CD4-positive, alpha-beta T cell treated with Interleukin-4 for 4 hours (primary cell): ENCODE data around the gene PPWD1.
A peak's percentile ranks its signal among the peaks of the same experiment; 100 is the strongest.
"Not testable (repeated sequence)": the region's sequence is repeated elsewhere in the genome, so short reads cannot be mapped to it uniquely, and the experiment has no call there.

Experiments
- DNase-seq: peaks from one replicate; pipeline ENCODE4 v3.0.0-alpha.2; 2020

Gene PPWD1

DNA sequence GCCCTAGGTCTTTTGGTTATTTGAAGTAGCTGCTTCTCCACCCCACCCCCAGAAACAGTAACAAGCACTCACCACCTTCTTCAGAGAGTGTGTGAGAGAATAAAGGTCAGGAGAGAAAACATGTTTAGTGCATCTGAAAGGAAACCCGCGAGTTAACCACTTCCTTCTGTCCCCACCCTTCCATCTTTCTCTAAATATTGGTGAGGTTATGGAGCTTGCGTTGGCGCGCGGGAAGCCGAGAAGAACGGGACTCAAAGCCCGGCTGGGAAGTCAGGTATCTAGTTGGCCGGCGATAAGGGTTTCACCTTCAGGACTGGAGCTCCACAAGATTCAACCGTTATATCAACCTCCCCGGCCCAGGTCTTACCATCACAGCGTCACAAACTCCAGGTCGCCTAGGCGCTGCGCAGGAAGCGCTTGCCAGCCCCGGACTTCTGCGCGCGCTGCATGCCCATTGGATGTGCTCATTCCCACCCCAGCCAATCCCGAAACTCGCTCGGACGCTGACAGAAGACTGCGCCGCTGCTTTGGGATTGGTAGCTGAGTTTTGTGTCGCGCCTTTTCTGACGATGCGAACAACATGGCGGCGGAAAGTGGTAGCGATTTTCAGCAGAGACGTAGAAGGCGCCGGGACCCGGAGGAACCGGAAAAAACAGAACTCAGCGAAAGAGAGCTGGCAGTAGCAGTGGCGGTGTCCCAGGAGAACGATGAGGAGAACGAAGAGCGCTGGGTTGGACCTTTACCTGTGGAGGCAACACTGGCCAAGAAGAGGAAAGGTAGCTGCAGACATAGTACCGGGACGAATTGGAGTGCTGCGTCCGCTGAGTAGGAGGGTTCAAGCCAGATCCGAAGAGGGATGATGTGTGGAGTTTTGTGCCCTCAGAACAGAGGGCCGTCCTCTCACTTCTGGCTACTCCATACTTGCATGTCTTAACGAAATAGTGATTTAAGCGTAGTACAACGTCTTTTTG lies at the start of gene PPWD1, which contains the start of gene CENPK:
PPWD1 (plus strand) TSS at position 566 of the 971 bp plus-strand sequence; CDS start at position 581, 15 bp downstream.
CENPK (minus strand) TSS at position 438 of the 971 bp plus-strand sequence. CDS start 8,261 bp downstream, outside the sequence.
- DNase-seq, result peak; percentile 95

DNA sequence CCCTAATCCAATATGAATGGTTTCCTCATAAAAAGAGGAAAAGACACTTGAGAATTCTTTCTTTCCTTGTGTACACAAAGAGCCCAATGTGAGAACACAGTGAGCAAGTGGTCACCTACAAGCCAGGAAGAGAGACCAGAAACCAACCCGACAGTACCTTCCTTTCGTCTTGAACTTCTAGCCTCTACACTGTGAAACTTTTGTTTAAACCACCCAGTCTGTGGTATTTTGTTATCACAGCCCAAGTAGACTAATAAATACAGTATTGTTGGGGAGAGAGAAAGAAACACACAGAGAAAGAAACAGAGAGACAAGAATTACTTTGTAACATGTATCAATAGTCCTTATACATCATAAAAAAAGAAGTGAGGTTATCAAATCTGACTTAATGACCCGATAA lies 37.4 kb upstream of the PPWD1 start:
- no peak for DNase-seq

DNA sequence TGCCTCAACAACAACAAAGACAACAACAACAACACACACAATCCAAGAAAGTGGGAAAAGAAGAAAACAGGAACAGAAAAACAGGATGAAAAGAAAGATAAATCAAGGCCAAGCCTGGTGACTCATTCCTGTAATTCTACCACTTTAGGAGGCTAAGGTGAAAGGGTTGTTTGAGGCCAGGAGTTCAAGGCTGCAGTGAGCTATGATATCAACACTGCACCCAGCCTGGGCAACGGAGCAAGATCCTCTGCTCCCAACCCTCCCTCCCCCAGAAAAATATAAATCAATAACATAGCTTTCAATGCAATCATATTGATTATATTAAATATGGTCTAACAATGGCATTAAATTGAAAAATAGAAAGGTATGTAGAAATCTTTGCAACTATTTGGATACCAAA lies 32.2 kb upstream of the PPWD1 start:
- DNase-seq, result no peak

DNA sequence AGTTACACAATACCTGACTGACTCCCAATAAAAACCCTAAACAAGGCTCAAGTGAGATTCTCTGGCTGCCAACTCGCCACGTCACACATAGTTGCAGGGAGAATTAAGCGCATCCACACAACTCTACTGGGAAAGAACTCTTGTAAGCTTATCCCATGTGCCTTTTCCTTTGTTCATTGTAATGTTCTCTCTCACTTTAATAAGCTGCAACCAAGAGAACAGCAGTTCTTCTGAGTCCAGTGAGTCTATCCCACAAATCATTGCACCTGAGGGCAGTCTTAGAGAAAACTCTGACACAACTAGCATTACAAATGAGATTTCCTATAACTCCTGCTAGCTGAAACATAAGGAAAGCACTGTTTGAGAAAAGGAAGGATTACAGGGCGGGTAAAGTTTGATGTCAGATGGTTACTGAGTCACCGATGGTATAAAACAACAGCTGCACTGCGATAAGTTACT lies 27.5 kb upstream of the PPWD1 start:
- no peak for DNase-seq

DNA sequence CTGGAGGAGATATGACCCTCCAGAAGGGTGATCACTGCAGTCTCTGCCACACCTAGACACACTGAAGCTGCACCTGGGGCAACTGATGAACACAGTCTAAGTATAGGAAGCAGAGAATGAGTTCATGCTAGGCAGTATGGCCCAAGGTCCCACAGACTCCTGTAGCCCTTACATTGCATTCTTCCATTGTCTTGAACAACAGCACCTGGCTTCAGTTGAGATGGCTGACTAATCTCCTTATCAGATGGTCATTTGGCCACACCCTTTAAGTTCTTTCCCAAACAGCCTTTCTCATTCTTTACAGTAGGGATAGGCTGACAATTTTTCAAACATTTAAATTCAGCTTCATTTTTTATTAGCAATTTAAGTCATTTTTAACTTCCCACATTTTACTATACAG lies 23.3 kb upstream of the PPWD1 start:
- DNase-seq, result no peak

DNA sequence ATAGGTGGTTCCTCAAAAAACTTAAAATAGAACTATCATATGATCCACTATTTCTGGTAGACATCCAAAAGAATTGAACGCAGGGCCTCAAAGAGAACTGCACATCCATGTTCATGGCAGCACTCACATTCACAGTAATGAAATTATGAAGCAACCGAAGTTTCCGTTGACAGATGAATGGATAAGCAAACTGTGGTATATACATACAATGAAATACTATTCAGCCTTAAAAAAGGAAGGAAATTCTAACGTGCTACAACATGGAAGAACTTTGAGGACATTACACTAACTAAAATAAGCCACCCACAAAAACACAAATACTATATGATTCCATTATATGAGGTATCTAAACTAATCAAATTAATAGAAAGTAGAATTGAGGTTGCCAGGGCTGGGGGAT lies 18.6 kb upstream of the PPWD1 start:
- DNase-seq, result no peak

DNA sequence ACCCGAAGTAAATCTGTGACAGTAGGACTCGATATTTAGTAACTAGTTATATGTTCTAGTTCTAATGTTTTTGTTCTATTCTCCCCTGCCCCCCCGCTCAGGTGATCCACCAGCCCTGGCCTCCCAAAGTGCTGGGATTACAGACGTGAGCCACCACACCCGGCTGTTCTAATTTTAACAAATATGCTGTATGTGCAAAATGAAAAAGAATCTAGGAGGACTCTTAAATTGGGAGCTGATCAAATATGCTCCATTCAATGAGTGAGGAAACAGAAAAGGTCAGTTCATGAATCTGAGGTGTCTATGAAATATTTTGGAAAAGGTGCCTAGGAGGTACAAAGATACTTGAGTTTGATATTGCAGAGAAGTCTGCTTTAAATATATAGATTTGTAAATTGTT lies 17.0 kb upstream of the PPWD1 start:
- no peak for DNase-seq

DNA sequence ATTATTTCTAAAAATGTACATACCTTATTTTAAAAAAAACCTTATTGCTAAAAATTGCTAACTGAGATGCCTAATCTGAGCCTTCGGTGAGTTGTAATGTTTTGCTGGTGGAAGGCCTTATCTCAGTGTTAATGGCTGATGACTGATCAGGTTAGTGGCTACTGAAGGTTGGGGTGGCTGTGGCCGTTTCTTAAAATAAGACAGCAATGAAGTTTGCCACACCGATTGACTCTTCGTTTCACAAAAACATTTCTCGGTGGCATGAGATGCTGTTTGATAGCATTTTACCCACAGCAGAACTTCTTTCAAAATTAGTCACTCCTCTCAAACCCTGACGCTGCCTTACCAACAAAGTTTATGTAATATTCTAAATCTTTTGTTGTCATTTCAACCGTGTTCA lies 14.8 kb upstream of the PPWD1 start:
- no peak for DNase-seq

DNA sequence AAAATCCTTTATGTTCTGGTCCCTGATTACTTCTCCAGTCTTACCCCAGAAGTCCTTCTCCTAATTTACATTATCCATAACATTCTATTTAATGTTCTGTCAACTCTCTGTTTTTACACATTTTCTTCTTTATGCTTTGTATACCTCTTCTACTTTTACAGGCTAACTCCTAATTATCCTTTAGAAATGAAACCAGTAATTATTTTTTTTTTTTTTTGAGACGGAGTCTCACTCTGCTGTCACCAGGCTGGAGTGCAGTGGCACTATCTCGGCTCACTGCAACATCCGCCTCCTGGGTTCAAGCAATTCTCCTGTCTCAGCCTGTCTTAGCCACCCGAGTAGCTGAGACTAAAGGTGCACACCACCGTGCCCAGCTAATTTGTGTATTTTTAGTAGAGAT lies 9.2 kb upstream of the PPWD1 start:
- DNase-seq, result no peak

DNA sequence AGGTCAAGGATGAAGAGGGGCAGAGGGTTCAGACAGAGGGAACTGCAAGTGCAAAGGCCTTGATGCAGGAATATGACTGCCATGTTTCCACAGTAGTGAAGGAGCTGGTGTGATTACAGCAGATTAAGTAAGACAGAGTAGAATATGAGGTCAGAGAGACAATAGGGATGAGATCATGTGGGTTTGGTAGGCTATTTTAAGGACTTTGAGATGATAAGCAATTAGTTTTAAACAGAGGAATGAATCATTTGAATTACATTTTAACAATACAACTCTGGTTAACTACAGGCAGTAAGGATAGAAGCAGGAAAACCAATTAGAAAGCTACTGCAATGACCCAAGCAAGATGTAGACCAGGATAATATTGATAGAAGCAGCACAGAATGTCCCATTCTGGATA lies 7.8 kb upstream of the PPWD1 start:
- no peak for DNase-seq

DNA sequence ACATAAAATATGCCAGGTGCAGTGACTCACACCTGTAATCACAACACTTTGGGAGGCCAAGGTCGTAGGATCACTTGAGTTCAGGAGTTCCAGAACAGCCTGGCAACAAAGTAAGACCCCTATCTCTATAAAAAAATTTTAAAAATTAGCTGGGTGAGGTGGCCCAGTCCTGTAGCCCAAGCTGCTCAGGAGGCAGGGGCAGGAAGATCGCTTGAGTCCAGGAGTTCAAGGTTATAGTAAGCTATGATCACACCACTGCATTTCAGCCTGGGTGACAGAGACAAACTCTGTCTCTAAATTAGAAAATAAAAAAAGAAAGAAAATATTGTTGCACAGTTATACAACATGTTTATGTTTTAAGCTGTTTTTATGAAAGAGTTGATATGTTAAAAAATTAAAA lies 6.9 kb upstream of the PPWD1 start:
- DNase-seq, result no peak

DNA sequence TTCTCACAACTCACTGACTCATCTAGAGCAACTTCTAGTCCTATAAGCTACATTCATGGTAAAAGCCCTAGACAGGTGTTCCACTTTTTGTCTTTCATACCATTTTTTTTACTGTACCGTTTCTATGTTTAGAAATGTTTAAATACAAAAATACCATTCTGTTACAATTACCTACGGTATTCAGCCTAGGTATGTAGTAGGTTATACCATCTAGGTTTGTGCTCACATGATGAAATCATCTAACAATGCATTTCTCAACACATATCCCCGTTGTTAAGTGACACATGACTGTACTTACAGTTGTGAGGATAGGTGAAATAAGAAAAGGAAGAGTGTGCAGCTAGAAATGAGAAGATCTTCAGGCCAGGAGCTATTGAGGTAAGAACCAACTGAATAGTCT lies 6.4 kb upstream of the PPWD1 start:
- no peak for DNase-seq

DNA sequence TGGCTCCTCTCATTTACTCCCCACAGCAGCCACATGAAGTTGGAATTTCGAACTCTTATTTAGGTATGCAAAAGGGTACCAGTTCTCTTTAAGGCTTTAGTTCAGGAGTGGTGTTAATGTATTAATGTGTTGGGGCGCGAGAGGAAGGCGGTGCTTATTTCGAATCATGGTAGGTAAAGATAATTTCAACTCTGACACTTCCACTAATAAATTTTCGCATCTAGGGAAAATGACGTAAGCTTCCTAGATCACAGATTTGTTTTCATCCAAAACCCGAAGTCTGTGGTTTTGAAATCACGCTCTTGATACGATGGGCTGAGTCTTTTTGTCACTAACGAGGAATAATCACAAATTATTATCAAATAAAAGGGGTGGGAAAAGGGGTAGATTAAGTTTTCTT lies 681 bp downstream of the PPWD1 start:
- DNase-seq, result no peak

DNA sequence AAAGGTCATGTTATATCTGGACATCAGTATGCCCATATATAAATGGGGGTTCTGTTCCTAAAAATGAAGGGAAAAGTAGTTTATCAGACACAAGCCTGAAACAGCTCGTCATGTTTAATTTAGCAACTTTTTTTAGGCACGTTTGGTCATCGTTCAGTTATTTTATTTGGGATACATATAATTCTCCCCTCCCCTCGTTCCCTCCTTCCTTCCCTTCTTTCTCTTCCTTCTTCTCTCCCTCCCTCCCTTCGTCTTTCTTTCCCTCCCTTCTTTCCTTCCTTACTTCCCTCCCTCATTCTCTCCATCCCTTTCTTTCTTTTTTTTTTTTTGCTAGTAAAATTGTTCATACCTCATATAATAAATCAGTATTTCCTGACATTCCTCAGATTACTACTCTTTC lies 3.4 kb downstream of the PPWD1 start:
- DNase-seq, result no peak

DNA sequence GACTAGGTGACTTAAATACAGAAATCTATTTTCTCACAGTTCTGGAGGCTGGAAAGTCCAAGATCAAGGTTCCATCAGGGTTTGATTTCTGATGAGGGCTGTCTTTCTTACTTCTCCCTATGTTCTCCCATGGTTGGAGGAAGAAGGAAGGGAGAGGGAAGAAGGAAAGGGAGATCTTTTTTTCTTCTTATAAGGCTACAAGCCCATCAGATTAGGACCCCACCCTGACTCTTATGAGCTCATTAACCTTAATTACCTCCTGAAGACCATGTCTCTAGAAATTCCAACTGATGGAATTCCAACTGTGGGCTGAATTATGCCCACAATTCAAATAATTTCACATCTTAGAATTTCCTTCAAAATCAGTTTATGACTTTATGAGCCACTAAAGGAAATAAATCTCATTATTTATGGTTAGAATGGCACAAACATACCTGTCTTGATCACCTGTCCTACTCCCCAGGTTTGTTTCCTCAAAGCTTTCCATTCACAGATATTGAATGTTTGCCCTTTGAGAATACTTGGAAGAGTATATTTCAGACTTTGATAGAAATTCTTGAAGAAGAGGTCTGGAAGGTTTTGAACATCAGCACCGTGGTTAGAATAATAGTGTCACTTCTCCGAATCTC lies 7.6 kb downstream of the PPWD1 start:
- DNase-seq, result no peak

DNA sequence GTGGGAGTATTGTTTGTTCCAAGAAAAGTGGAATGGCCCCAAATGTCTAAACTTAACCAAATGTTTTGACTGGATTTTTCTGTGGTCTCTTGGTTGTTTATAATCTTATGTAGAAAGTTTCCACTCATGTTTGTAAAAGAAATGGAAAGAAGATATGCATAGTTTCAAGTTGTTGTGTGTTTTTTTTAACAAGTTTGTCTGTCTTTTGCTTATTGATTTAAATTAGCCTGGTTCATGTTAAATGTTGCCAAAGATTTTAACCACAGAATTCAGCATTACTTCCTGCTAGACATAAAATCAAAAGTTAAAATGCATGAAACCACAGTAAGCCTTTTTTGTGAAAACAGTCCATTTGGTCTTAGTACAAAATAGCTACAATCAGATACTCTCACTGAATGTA lies 14.0 kb downstream of the PPWD1 start:
- no peak for DNase-seq

DNA sequence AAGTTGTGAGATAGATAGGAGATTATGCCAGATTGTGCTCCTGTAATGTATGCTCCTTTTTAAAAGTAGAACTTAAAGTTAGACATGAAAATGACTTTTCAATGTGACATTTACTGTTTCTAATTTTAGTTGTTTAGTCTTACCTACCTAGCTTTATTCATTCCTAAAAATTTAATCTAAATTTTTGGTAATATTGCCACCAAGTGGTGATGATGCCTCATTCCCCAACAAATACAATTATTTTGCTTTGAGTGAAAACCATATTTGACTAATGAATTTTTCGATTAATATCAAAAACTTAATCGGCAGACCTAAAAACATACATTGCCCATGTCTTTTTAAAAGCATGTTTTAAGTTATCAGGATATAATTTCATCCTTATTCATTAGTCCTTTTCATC lies 25.6 kb downstream of the PPWD1 start:
- no peak for DNase-seq

DNA sequence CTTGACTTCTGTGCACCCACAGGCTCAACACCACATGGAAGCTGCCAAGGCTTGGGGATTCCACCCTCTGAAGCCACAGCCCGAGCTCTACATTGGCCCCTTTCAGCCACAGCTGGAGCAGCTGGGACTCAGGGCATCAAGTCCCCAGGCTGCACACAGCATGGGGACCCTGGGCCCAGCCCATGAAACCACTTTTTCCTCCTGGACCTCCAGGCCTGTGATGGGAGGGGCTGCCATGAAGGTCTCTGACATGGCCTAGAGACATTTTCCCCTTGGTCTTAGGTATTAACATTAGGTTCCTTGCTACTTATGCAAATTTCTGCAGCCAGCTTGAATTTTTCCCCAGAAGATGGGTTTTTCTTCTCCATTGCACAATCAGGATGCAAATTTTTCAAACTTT lies 38.7 kb downstream of the PPWD1 start:
- not testable (repeated sequence) for DNase-seq

DNA sequence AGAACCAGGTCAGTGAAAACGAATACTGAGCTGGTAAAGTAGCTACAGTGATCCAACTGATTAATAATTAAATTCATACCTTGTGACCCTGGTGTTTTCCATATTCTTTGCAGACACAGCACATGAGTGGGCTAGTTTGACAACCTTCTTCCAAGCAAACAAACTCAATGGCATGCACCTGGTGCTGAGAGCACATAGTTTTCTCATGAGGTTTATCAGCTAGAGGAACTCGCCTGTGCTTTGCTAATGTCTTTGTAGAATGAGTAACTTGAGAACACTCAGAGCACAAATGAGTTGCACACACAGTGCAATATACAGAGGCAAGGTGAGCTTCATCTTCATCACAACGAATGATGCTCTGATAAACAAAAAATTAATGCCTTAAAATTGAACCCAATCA lies 48.4 kb downstream of the PPWD1 start:
- no peak for DNase-seq

DNA sequence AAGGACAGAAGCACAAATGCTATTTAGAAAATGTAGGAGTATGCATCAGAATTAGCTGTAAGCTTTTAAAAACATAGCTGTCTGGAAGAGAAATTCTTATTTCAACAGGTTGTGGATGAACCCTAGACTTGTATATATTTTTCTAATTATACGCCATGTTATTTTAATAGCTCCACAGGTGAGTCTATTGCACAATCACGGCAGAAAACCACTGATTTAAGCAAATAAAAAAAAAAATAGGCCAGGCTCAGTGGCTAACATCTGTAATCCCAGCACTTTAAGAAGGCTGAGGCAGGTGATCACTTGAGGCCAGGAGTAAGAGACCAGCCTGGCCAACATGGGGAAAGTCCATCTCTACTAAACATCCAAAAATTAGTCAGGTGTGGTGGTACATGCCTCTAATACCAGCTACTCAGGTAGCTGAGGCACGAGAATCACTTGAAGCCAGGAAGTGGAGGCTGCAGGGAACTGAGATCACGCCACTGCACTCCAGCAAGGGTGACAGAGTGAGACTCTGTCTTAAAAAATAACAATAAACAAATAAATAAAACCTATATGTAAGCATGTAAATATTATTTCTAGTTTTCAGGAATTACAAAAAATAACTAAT lies 49.3 kb downstream of the PPWD1 start:
- DNase-seq, result no peak

DNA sequence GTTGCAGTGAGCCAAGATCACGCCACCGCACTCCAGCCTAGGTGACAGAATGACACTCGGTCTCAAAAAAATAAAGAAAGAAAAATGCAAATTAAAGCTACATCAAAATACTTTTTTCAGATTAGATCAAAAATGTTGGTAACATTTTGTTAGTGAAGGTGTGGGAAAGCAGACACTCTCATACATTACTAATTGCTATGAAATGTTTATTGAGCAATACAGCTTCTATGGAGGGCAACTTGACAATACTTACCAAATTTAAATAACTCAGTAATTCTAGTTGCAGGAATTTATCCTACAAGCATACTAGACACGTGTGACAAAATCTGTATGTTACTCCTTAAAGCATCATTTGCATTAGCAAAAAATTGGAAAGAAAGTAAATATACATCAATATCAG lies 56.9 kb downstream of the PPWD1 start:
- DNase-seq, result no peak

DNA sequence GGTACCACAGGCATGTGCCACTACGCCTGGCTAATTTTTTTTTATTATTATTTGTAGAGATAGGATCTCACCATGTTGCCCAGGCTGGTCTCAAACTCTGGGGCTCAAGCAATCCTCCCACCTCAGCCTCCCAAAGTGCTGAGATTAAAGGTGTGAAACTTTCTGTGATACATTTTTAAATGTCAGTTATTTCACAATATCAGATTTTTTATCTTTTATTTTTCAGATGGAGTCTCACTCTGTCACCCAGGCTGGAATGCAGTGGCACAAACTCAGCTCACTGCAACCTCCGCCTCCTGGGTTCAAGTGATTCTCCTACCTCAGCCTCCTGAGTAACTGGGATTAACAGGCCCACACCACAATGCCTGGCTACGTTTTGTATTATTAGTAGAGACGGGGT lies 58.9 kb downstream of the PPWD1 start:
- DNase-seq, result not testable (repeated sequence)

DNA sequence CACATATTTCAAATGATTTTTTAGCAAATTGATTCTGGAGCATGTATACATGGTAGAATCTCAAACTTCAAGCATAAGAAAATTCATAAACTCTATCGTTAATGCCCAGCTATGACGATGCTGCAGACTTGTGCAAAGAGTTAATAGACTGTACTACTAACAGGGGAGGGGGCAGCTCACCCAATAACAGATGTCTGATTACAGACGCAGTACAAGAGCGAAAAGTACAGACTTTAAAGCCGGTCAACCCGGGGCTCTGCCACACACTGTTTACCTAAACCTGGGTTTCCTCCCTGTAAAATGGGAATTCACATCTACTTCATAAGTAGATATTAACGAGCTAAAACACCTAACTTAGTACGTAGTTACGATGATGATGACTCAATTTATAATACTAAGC lies 60.4 kb downstream of the PPWD1 start:
- no peak for DNase-seq
